Measurements from ENCODE around the gene PLEKHB2. TPM values are rescaled to one million over a fixed set of nuclear protein-coding genes. Genes with fewer than 3 reads are reported as not detected.
A peak's percentile ranks its signal among the peaks of the same experiment; 100 is the strongest.

Gene PLEKHB2
- total RNA-seq (2021; fragmentation: NEBNext Ultra II Directional; extraction: Animal tissue kit (Norgen Biotek cat#: 25700)) (52.8 and 54.8 TPM in 2 replicates), polyA plus RNA-seq (2011; rRNA removed) (42.4 and 44.0 TPM in 2 replicates), polyA minus RNA-seq (2011; rRNA and poly(A)+ RNA removed) (81.1 and 82.2 TPM in 2 replicates)
- 79.2 TPM for polyA plus RNA-seq (2011; cell fraction: cytosol; rRNA removed)
- 26.0 TPM for polyA plus RNA-seq (2011; cell fraction: nucleus; rRNA removed)
- polyA plus RNA-seq (2012, experiment 1 of 2) = 36.0 to 46.3 TPM (median 43.4 TPM) in 4 replicates
- 7.8 TPM for polyA plus RNA-seq (2012, experiment 2 of 2)
- 27.9 TPM for polyA plus RNA-seq (2013, experiment 1 of 2)
- 30.0 TPM for polyA plus RNA-seq (2013, experiment 2 of 2)
- polyA minus RNA-seq (2011; cell fraction: cytosol; rRNA and poly(A)+ RNA removed) = 48.7 TPM
- 25.4 TPM for polyA minus RNA-seq (2011; cell fraction: nucleus; rRNA and poly(A)+ RNA removed)
- long read RNA-seq, experiment 1, full-length matches to known transcripts = 7 of 73 reads
- long read RNA-seq, experiment 1, partial matches to known transcripts = 50 of 73 reads
- long read RNA-seq, experiment 1, other reads (novel, unspliced or antisense) = 16 of 73 reads
- long read RNA-seq, experiment 2, full-length matches to known transcripts = 15 of 70 reads
- long read RNA-seq, experiment 2, partial matches to known transcripts = 15 of 70 reads
- long read RNA-seq, experiment 2, other reads (novel, unspliced or antisense) = 40 of 70 reads

GRCh38 chr2:131105156-131105949 is at the start of gene PLEKHB2:
TSS of gene PLEKHB2 (plus strand) at chr2:131105336. CDS start at chr2:131120942, 15,606 bp downstream.
- peak within 1 kb of the TSS; percentile 76 for H3K27ac ChIP-seq (ENCODE audit: low read depth, low read length)
- peaks cover 9% of the 10 kb centered on the region for H3K23me2 ChIP-seq (ENCODE audit: low read depth, low read length)
- H3K14ac ChIP-seq (ENCODE audit: insufficient read length) = no peak within 1 kb of the TSS
- 2% methylated on average over 38 of the region's 66 CpGs; no CpG with 5 or more reads in 1 of the 2 experiments for WGBS, 2 experiments (ENCODE audit: extremely low coverage in 1 of 2, insufficient coverage in 1 of 2, insufficient read length in 1 of 2, insufficient replicate concordance in 2 of 2, low coverage in 1 of 2, low lambda C conversion rate in 2 of 2, missing lambda C conversion rate in 1 of 2)
- H3K27me3 ChIP-seq (replicated peaks in 1 of 4; ENCODE audit: control insufficient read depth in 3 of 4, extremely low read depth in 1 of 4, insufficient read depth in 3 of 4, low read length in 3 of 4) = no peaks in the 10 kb centered on the region
- H3K4me3 ChIP-seq (ENCODE audit: extremely low read depth in 1 of 4, insufficient read depth in 2 of 4, low read depth in 3 of 4, low read length in 4 of 4) = peak within 1 kb of the TSS; percentile 58 to 93 (median 84)
- H4K20me1 ChIP-seq (replicated peaks in 1 of 2; ENCODE audit: control insufficient read depth in 1 of 2, insufficient read depth in 2 of 2, low read length in 2 of 2) = peaks cover 15 to 19% of the 10 kb centered on the region in 2 experiments
- H3K4ac ChIP-seq (replicated peaks; ENCODE audit: insufficient read length, low read depth, low read length) = no peak within 1 kb of the TSS
- H3K4me1 ChIP-seq (replicated peaks in 1 of 4; ENCODE audit: control insufficient read depth in 3 of 4, insufficient read depth in 4 of 4, low read length in 3 of 4) = peaks cover 5 to 11% (median 8%) of the 10 kb centered on the region in 4 experiments; a peak in 5 of 7 replicates
- POLR2A ChIA-PET (ENCODE audit: partially characterized antibody) = interaction anchor here (0.9 to 7.3 kb wide), 3 partner anchors 12 to 94 kb away, joined by 3 to 60 read pairs (median 5); partner anchors contain the start of gene FAM168B
- peak within 1 kb of the TSS; percentile 70 for H4K5ac ChIP-seq (ENCODE audit: insufficient read length, low read depth, low read length)
- H3K79me2 ChIP-seq (ENCODE audit: control insufficient read depth in 1 of 2, insufficient read depth in 2 of 2, low read length in 2 of 2) = peaks cover 17 to 47% of the 10 kb centered on the region in 2 experiments
- peak within 1 kb of the TSS; percentile 70 for H4K91ac ChIP-seq (replicated peaks; ENCODE audit: insufficient read length, low read length)
- peak within 1 kb of the TSS; percentile 75 to 98 for H3K4me2 ChIP-seq (ENCODE audit: insufficient read depth in 1 of 2, low read depth in 2 of 2, low read length in 2 of 2)
- H3K18ac ChIP-seq (ENCODE audit: extremely low read depth, low read length) = peak within 1 kb of the TSS; percentile 60
- FAIRE-seq (no peak), DNase-seq (ENCODE audit: low read depth in 1 of 2, low spot score in 2 of 2) (peak; percentile 68 to 98)
- H2BK15ac ChIP-seq (ENCODE audit: low read length) = no peak within 1 kb of the TSS
- H2BK12ac ChIP-seq (ENCODE audit: low read depth, low read length) = peak within 1 kb of the TSS; percentile 96
- H2AK5ac ChIP-seq (ENCODE audit: low read depth, low read length) = no peak within 1 kb of the TSS
- H2BK20ac ChIP-seq (ENCODE audit: low read length) = no peak within 1 kb of the TSS
- peaks cover 14% of the 10 kb centered on the region for H3K79me1 ChIP-seq (ENCODE audit: low read depth, low read length)
- H2AFZ ChIP-seq (ENCODE audit: low read length) = peak within 1 kb of the TSS; percentile 90
- no peak within 1 kb of the TSS for H2BK120ac ChIP-seq (replicated peaks; ENCODE audit: low read depth, low read length)
- H4K8ac ChIP-seq (ENCODE audit: extremely low read depth, insufficient read depth, low read length) = peak within 1 kb of the TSS; percentile 39
- CTCF ChIA-PET (ENCODE audit: partially characterized antibody) = interaction anchor here (1.2 kb wide), 1 partner anchor 22 kb away, joined by 3 read pairs; no protein-coding TSS in a partner anchor
- H3K9me3 ChIP-seq (ENCODE audit: insufficient read depth in 2 of 2, low read depth in 1 of 2, low read length in 1 of 2) = no peaks in the 10 kb centered on the region
- peak within 1 kb of the TSS; percentile 71 to 79 (median 75); a peak in 6 of 7 replicates for H3K9ac ChIP-seq (replicated peaks in 1 of 4; ENCODE audit: extremely low read depth in 1 of 4, low read depth in 3 of 4, low read length in 3 of 4)
- peaks cover 0 to 3% (median 0%) of the 10 kb centered on the region in 4 experiments; a peak in 1 of 8 replicates for H3K36me3 ChIP-seq (ENCODE audit: control insufficient read depth in 2 of 4, insufficient read depth in 4 of 4, low read length in 3 of 4)
- no peak within 1 kb of the TSS for H3K56ac ChIP-seq (replicated peaks; ENCODE audit: insufficient read length, low read depth, low read length)
- no peak within 1 kb of the TSS for H3K23ac ChIP-seq (ENCODE audit: insufficient read length)
- H2BK5ac ChIP-seq (ENCODE audit: low read depth, low read length) = peak within 1 kb of the TSS; percentile 81; the same call in 1 of the 2 replicates
- no peak for TF ChIP-seq CTCF (IDR thresholded peaks at IDR 0.05; ENCODE audit: control extremely low read depth in 1 of 3, insufficient read depth in 1 of 3, low read depth in 1 of 3, low read length in 3 of 3)
- no peak for TF ChIP-seq FOSL1 (IDR thresholded peaks at IDR 0.05; ENCODE audit: insufficient read depth, low read depth, low read length)
- no peak for TF ChIP-seq JUN (IDR thresholded peaks at IDR 0.05; ENCODE audit: low read depth, low read length)
- peak; percentile 25 to 91 for TF ChIP-seq POLR2A (IDR thresholded peaks at IDR 0.05; ENCODE audit: control extremely low read depth in 1 of 2, low read depth in 2 of 2, low read length in 2 of 2)
- no peak for TF ChIP-seq POU5F1 (IDR thresholded peaks at IDR 0.05; ENCODE audit: low read depth, low read length)
